SK-N-SH treated with all-trans-retinoic acid at 6 μM for 48 hours (cell line): Measurements from ENCODE around the gene RPS6KA2.

Source experiments
- ATAC-seq: fragments of 200-7000 bp; cut with Tn5 transposase; 3 replicates; pipeline ENCODE4 v1.9.1; 2020; ENCODE audit warnings: mild to moderate bottlenecking, moderate library complexity
- ARNTL ChIP-seq: fragments of 450-650 bp; formaldehyde crosslinking; IDR thresholded peaks from 2 replicates; pipeline ENCODE4 v1.5.0; 2020; ENCODE audit warnings: low read depth, mild to moderate bottlenecking, moderate library complexity, borderline replicate concordance
- CREB5 ChIP-seq: fragments of 250-450 bp; sonication (Bioruptor Pico); IDR thresholded peaks from 2 replicates; pipeline ENCODE4 v1.5.1; 2020; ENCODE audit warnings: low read depth, mild to moderate bottlenecking, moderate library complexity
- CSDC2 ChIP-seq: fragments of 250-450 bp; sonication (Bioruptor Pico); IDR thresholded peaks from 2 replicates; pipeline ENCODE4 v1.5.0; 2020; ENCODE audit warnings: mild to moderate bottlenecking, moderate library complexity
- CSRNP3 ChIP-seq: fragments of 250-450 bp; sonication (Bioruptor Pico); IDR thresholded peaks from 2 replicates; pipeline ENCODE4 v1.5.1; 2021; ENCODE audit warnings: mild to moderate bottlenecking, moderate library complexity
- ISL1 ChIP-seq: fragments of 250-450 bp; sonication (Bioruptor Pico); IDR thresholded peaks from 2 replicates; pipeline ENCODE4 v2.1.2; 2022; ENCODE audit warnings: mild to moderate bottlenecking, moderate library complexity
- PATZ1 ChIP-seq: fragments of 250-450 bp; sonication (Bioruptor Pico); IDR thresholded peaks from 2 replicates; pipeline ENCODE4 v1.8.0; 2020; ENCODE audit warnings: mild to moderate bottlenecking, moderate library complexity, borderline replicate concordance
- POU6F1 ChIP-seq: fragments of 250-450 bp; sonication (Bioruptor Pico); IDR thresholded peaks from 2 replicates; pipeline ENCODE4 v1.8.0; 2021; ENCODE audit warnings: low read depth, mild to moderate bottlenecking, moderate library complexity, borderline replicate concordance
- PPARA ChIP-seq: fragments of 250-450 bp; sonication (Bioruptor Pico); IDR thresholded peaks from 2 replicates; pipeline ENCODE4 v1.5.0; 2020; ENCODE audit warnings: mild to moderate bottlenecking, borderline replicate concordance
- RARB ChIP-seq: fragments of 250-450 bp; sonication (Bioruptor Pico); IDR thresholded peaks from 2 replicates; pipeline ENCODE4 v1.8.0; 2021; ENCODE audit warnings: mild to moderate bottlenecking, moderate library complexity
- SNAI2 ChIP-seq: fragments of 250-450 bp; sonication (Bioruptor Pico); IDR thresholded peaks from 2 replicates; pipeline ENCODE4 v1.5.0; 2020; ENCODE audit warnings: mild to moderate bottlenecking, moderate library complexity
- TOX ChIP-seq: fragments of 250-450 bp; sonication (Bioruptor Pico); IDR thresholded peaks from 2 replicates; pipeline ENCODE4 v1.8.0; 2021; ENCODE audit warnings: mild to moderate bottlenecking, moderate library complexity, borderline replicate concordance
- ZC3H10 ChIP-seq: fragments of 250-450 bp; sonication (Bioruptor Pico); IDR thresholded peaks from 2 replicates; pipeline ENCODE4 v1.5.1; 2021; ENCODE audit warnings: mild to moderate bottlenecking, moderate library complexity
- ZFP3 ChIP-seq: fragments of 250-450 bp; sonication (Bioruptor Pico); IDR thresholded peaks from 2 replicates; pipeline ENCODE4 v1.5.0; 2020; ENCODE audit warnings: mild to moderate bottlenecking, moderate library complexity
- ZNF565 ChIP-seq: fragments of 450-650 bp; formaldehyde crosslinking; conservative IDR thresholded peaks from 2 replicates; pipeline ENCODE4 v1.5.0; 2020; ENCODE audit warnings: low read depth, mild to moderate bottlenecking, moderate library complexity
- ZNF8 ChIP-seq: fragments of 450-650 bp; formaldehyde crosslinking; IDR thresholded peaks from 2 replicates; pipeline ENCODE4 v1.5.0; 2020; ENCODE audit warnings: mild to moderate bottlenecking, moderate library complexity

RPS6KA2 gene

DNA sequence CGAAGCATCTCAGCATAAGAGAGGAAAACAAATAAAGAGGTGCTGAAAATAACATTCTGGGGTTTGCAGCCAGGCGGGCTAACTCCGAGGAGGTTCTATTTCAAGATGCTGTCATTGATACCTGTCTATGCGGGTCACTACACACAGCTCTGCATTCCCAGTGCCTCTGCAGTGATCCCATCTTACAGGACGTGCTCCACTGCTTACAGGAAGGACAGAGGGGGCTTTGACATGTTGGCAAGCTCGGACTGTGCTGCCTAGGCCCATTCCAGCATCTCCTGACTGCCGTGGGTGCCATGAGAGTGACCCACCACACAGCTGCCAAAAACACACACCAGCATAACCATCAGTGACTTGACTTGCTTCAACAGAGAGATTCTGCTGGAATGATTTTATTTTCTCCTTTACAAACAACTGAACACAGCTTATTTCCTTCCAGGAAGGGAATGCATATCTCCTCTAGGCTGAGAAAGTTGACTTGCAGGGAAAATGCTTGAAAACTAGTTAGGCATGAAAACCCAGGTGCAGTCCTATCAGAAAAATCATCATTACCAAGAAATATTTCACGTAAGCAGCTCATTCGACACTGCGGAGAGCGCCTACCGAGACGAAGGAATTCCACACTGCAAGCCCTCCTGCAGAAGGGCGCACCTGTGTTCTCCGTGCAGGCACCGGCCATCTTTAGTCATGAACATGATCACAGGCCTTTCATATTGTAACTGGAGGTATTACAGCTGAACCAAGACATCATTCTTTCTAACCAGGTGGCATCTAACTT lies 103.1 kb downstream of the RPS6KA2 start:
- no peak for ATAC-seq
- no peak for TF ChIP-seq ARNTL (CRISPR knock-in tag)
- TF ChIP-seq ISL1: no peak
- no peak for TF ChIP-seq POU6F1 (CRISPR knock-in tag)
- no peak for TF ChIP-seq RARB (CRISPR knock-in tag)
- TF ChIP-seq CREB5 (CRISPR knock-in tag): no peak

DNA sequence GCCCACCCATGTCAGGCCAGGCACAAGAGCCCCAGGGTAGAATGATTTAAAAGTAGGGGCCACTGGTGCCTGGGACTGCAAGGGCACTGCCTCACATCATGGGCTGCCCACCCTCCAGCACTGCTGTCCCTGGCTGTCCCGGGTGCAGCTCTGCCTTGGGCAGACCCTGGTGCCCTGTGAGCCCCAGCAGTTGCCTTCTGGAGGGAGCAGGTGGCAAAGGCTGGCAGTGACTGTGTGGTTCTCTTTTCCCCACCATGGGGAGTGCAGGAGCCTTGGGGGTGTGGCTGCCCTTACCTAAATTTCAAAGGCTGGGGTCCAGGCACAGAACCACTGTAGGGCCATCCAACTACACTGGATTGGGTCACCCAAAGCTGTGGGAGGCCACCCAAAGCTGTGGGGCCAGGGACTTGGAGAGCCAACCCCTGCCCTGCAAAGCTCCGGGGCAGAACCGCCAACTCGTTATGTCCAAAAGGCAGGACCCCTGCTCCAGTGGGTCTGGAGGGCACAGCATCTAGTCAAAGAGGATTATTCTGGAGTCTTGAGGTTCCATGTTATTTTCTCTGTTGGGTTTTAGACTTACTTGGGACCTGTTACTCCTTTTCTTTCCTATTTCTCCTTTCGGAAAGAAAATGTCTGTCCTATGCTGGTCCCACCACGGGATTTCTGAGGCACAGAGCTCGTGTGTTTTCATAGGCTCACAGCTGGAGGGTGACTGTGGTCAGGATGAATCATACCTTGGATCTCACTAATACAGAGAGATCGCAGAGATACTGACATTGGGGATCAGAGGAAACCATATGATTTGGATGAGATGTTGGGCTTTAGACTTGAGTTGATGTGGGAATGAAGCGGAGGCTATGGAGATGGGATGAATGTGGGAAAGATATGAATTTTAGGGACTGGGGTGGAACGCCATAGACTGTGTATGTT lies 105.9 kb downstream of the RPS6KA2 start:
- no peak for ATAC-seq
- TF ChIP-seq POU6F1 (CRISPR knock-in tag) (no peak), CSRNP3 (CRISPR knock-in tag) (no peak)

GRCh38 chr6:166516251-166516884 lies 110.7 kb downstream of the RPS6KA2 start:
- ATAC-seq: no peak
- TF ChIP-seq ZNF8 (CRISPR knock-in tag): no peak
- TF ChIP-seq PPARA (CRISPR knock-in tag): no peak
- TF ChIP-seq SNAI2 (CRISPR knock-in tag): no peak

GRCh38 chr6:166515072-166515810 lies 111.8 kb downstream of the RPS6KA2 start:
- peak; percentile 86 for ATAC-seq
- TF ChIP-seq ARNTL (CRISPR knock-in tag): no peak
- no peak for TF ChIP-seq POU6F1 (CRISPR knock-in tag)
- TF ChIP-seq, all 23 proteins: peak for 0

- TF ChIP-seq ZC3H10 (CRISPR knock-in tag) (no peak), PATZ1 (CRISPR knock-in tag) (no peak), CSDC2 (CRISPR knock-in tag) (no peak), ZFP3 (CRISPR knock-in tag) (no peak), ZNF565 (no peak), SNAI2 (CRISPR knock-in tag) (no peak), TOX (CRISPR knock-in tag) (no peak)
- ATAC-seq: peak; percentile 38
These were observed 112.9 kb downstream of the RPS6KA2 start for GRCh38 chr6:166514196-166514595.
